SK-N-SH (cell line): ENCODE data around the gene STX1B.

Source experiments
- CHD2 ChIP-seq: fragments of 150-350 bp; IDR thresholded peaks from 2 replicates; pipeline ENCODE4 v1.6.1; 2018; ENCODE audit warnings: low read length; ENCODE audit not compliant: partially characterized antibody
- CTCF ChIP-seq: fragments of 200-600 bp; sonication (generic); IDR thresholded peaks from 2 replicates; pipeline ENCODE4 v1.6.1; 2017; ENCODE audit warnings: antibody characterized with exemption, mild to moderate bottlenecking, moderate library complexity
- EZH2phosphoT487 ChIP-seq: fragments of 200-600 bp; sonication (generic); IDR thresholded peaks from 2 replicates; pipeline ENCODE4 v1.6.1; 2017; ENCODE audit warnings: low read depth, mixed run types, mild to moderate bottlenecking, antibody characterized with exemption, moderate library complexity, borderline replicate concordance
- GABPA ChIP-seq: IDR thresholded peaks from 2 replicates; pipeline ENCODE4 v1.4.0; 2012; ENCODE audit warnings: low read depth, mild to moderate bottlenecking
- MAX ChIP-seq: IDR thresholded peaks from 2 replicates; pipeline ENCODE4 v1.4.0; 2012; ENCODE audit warnings: low read depth
- REST ChIP-seq: IDR thresholded peaks from 2 replicates; pipeline ENCODE4 v1.6.1; 2012; ENCODE audit warnings: mild to moderate bottlenecking, low read depth, low read length, moderate library complexity
- SIN3A ChIP-seq: IDR thresholded peaks from 2 replicates; pipeline ENCODE4 v1.6.1; 2012; ENCODE audit warnings: low read depth, mild to moderate bottlenecking, low read length, moderate library complexity, borderline replicate concordance
- TAF1 ChIP-seq: IDR thresholded peaks from 2 replicates; pipeline ENCODE4 v1.6.1; 2012; ENCODE audit warnings: low read depth, mild to moderate bottlenecking, low read length, moderate library complexity, borderline replicate concordance
- USF2 ChIP-seq: fragments of 150-350 bp; IDR thresholded peaks from 2 replicates; pipeline ENCODE4 v1.6.1; 2017; ENCODE audit warnings: antibody characterized with exemption, low read length, low read depth, borderline replicate concordance

GRCh38 chr16:30967795-30968194 lies 42.6 kb downstream of the STX1B start:
- TF ChIP-seq CTCF = no peak
- no peak for TF ChIP-seq USF2
- TF ChIP-seq CHD2 = no peak
- TF ChIP-seq EZH2phosphoT487 = no peak
- TF ChIP-seq GABPA = no peak
- no peak for TF ChIP-seq MAX
- no peak for TF ChIP-seq REST
- TF ChIP-seq SIN3A = no peak
- TF ChIP-seq TAF1 = no peak
